Activated B cell treated with CpG ODN at 0.5 μM for 24 hours (primary cell): ENCODE results near the gene TMEM125. TPM values are rescaled to one million over a fixed set of nuclear protein-coding genes. Genes with fewer than 3 reads are reported as not detected.

ENCODE experiments used
- ATAC-seq: fragments of 200-7000 bp; cut with Tn5 transposase; one replicate; pipeline ENCODE4 v1.10.0; 2021; ENCODE audit warnings: low read depth, mild to moderate bottlenecking, moderate library complexity
- CTCF ChIA-PET: fragments of 350-600 bp; sonication (Branson Sonifier 250); formaldehyde crosslinking; loops from one replicate; lab custom pipeline; 2021; ENCODE audit warnings: antibody characterized with exemption; lab: Charles Lee
- POLR2A ChIA-PET: fragments of 350-600 bp; sonication (Branson Sonifier 250); formaldehyde crosslinking; loops from one replicate; lab custom pipeline; 2021; ENCODE audit warnings: antibody characterized with exemption; lab: Charles Lee
- DNase-seq: peaks from one replicate; pipeline ENCODE4 v3.0.0; 2022
- H3K27ac Mint-ChIP-seq: one replicate; pipeline ENCODE4 v1.8.0; 2020; ENCODE audit warnings: mixed read lengths
- H3K27me3 Mint-ChIP-seq: one replicate; pipeline ENCODE4 v1.8.0; 2021; ENCODE audit warnings: mixed read lengths
- H3K36me3 Mint-ChIP-seq: one replicate; pipeline ENCODE4 v1.8.0; 2021; ENCODE audit warnings: low read depth, mixed read lengths
- H3K4me1 Mint-ChIP-seq: one replicate; pipeline ENCODE4 v1.8.0; 2021; ENCODE audit warnings: mixed read lengths
- H3K4me3 Mint-ChIP-seq: one replicate; pipeline ENCODE4 v1.8.0; 2020; ENCODE audit warnings: mild to moderate bottlenecking, mixed read lengths
- H3K9me3 Mint-ChIP-seq: one replicate; pipeline ENCODE4 v1.8.0; 2020; ENCODE audit warnings: mixed read lengths
- intact Hi-C: fragments of 100-400 bp; cut with micrococcal nuclease; formaldehyde crosslinking; loops from one replicate; pipeline ENCODE4 v1.15.1; 2024
- total RNA-seq: library from RNA; stranded (reverse); gene quantifications from 2 replicates; pipeline ENCODE4 v1.2.3, GENCODE V29; 2022
- TF ChIP-seq, protein P1 (sequence below): fragments of 200-600 bp; IDR thresholded peaks from one replicate; pipeline ENCODE4 v1.8.0; 2022; ENCODE audit warnings: antibody characterized with exemption, mild to moderate bottlenecking

The TMEM125 gene
- total RNA-seq, 1 donor from 2014 or later: not detected

DNA sequence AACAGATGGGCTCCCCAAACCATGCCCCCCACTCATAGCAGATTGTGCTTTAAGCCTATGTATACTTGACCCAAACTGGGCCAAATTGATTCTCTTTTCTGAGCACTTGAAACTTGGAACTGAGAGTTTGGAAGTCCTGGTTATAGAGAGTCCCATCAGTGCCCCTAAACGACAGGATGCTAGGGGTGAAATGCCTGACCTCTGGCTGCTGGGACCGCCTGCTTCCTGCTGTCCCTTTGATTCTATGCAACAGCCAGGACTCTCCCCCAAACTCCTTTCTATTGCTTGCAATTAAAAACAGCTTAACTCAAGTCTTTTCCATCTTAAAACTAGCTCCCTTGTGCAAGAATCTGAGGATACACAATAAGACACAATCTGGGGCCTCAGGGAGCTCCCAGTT, 10.9 kb downstream of the TMEM125 start:
- peaks cover 8% of the 10 kb centered on the region for H3K27me3 Mint-ChIP-seq
- H3K4me3 Mint-ChIP-seq: no peak overlapping the region
- DNase-seq (no peak), ATAC-seq (no peak)
- ChIA-PET POLR2A (no interaction called here), CTCF (no interaction called here)
- H3K9me3 Mint-ChIP-seq: no peaks in the 10 kb centered on the region
- H3K36me3 Mint-ChIP-seq: no peaks in the 10 kb centered on the region
- H3K4me1 Mint-ChIP-seq: no peaks in the 10 kb centered on the region
- intact Hi-C loops: no loop called here
- H3K27ac Mint-ChIP-seq: no peak overlapping the region
- TF ChIP-seq, protein P1, sequence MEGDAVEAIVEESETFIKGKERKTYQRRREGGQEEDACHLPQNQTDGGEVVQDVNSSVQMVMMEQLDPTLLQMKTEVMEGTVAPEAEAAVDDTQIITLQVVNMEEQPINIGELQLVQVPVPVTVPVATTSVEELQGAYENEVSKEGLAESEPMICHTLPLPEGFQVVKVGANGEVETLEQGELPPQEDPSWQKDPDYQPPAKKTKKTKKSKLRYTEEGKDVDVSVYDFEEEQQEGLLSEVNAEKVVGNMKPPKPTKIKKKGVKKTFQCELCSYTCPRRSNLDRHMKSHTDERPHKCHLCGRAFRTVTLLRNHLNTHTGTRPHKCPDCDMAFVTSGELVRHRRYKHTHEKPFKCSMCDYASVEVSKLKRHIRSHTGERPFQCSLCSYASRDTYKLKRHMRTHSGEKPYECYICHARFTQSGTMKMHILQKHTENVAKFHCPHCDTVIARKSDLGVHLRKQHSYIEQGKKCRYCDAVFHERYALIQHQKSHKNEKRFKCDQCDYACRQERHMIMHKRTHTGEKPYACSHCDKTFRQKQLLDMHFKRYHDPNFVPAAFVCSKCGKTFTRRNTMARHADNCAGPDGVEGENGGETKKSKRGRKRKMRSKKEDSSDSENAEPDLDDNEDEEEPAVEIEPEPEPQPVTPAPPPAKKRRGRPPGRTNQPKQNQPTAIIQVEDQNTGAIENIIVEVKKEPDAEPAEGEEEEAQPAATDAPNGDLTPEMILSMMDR: no peak

DNA sequence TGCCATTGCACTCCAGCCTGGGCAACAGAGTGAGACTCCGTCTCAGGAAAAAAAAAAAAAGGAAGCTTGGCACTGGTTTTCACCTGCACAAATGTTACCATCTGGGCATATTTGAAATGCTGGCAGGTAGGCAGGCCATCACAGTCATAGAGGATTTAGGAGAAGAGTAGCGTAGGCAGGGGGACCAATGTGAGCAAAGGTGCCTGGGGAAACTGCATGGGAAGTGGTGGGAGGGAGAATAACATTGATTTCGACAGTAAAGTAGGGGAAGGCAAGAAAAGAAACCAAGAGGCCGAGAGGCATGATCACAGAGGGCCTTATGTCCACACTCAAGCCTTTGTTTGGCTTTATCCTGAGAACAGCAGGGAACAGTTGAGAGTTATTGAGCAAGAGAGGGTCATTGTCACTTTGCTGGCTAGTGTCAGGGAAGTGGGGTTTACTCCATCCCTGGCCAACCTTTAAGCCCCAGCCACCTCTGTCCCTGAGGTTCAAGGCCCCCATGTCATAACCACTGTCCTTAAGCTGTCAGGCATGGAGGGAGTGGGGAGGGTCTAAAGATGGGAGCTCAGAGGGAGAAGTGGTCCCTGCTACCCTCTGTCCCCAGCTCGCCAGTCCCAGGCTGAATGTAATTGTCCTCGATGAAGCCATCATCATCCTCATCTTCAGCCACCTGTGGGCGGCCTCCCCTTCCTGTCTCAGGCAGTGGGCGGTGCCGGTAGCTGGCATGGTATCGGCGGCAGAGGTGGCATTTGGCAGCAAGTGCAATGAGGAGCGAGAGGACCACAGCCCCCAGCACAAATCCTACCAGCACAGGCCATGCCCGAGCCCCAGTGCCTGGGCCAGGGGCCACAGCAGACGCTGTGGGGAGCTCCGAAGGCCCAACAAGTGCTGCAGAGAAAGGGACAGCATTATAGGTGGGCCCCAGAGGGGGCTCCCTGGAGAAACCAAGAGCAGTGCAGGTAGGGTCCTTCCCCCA, 12.7 kb downstream of the TMEM125 start:
- no peaks in the 10 kb centered on the region for H3K9me3 Mint-ChIP-seq
- H3K36me3 Mint-ChIP-seq: no peaks in the 10 kb centered on the region
- H3K27me3 Mint-ChIP-seq: peaks cover 13% of the 10 kb centered on the region
- DNase-seq (no peak), ATAC-seq (no peak)
- no peaks in the 10 kb centered on the region for H3K4me1 Mint-ChIP-seq
- ChIA-PET POLR2A (no interaction called here), CTCF (no interaction called here)
- TF ChIP-seq, protein P1: no peak
- H3K4me3 Mint-ChIP-seq: no peak overlapping the region
- H3K27ac Mint-ChIP-seq: no peak overlapping the region
- intact Hi-C loops: no loop called here

DNA sequence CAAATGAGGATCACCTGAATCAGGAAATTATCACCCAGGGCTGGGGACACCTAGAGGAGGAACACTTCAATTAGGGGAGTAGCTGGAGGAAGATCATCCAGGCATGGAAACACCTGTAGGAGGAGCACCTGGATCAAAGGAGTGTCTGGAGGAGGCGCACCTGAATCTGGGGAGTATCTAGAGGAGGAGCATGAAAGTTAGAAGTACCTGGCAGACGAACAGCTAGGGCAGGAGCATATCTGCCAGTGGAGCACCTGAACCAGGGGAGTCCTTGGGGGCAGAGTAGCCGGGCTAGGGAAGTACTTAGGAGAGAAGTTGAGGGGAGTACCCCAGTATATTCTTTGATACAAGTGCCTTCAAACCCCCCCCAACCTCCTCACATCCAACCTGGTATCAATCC, 14.3 kb downstream of the TMEM125 start:
- intact Hi-C loops: no loop called here
- TF ChIP-seq, protein P1: no peak
- ChIA-PET POLR2A (no interaction called here), CTCF (no interaction called here)
- H3K36me3 Mint-ChIP-seq: no peaks in the 10 kb centered on the region
- no peak for DNase-seq
- H3K4me1 Mint-ChIP-seq: no peaks in the 10 kb centered on the region
- peaks cover 13% of the 10 kb centered on the region for H3K27me3 Mint-ChIP-seq
- H3K27ac Mint-ChIP-seq: no peak overlapping the region
- no peak for ATAC-seq
- H3K9me3 Mint-ChIP-seq: no peaks in the 10 kb centered on the region
- no peak overlapping the region for H3K4me3 Mint-ChIP-seq

DNA sequence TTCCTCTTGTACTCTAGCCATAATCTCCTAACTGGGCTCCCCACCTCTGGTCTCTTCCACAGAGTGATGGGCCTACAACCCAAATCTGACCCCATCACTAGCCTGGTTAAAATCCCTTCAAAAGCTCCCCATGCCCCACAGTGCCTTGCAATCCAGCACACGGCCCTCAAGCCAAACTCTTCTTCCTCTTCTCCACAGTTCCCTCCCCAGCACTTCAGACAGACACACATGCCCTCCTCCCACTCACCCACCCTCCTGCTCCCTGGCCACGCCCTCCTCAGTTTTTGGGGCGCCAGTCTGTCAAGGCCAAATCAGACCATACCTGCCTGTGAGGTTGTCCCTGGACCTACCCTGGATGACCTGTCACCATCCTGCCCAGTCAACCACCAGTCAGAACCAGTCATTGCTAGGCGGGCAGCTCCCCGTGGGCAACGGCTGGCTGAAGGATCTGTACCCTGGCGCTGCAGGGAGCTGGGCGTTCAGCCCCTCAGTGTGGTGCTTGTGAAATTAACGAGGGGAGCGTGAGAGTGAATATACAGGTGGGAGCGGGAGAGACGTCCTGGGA, 14.8 kb downstream of the TMEM125 start:
- no peak overlapping the region for H3K4me3 Mint-ChIP-seq
- ChIA-PET CTCF (no interaction called here), POLR2A (no interaction called here)
- H3K27ac Mint-ChIP-seq: no peak overlapping the region
- H3K4me1 Mint-ChIP-seq: no peaks in the 10 kb centered on the region
- H3K9me3 Mint-ChIP-seq: no peaks in the 10 kb centered on the region
- DNase-seq (no peak), ATAC-seq (no peak)
- no peaks in the 10 kb centered on the region for H3K36me3 Mint-ChIP-seq
- H3K27me3 Mint-ChIP-seq: peaks cover 13% of the 10 kb centered on the region
- intact Hi-C loops: no loop called here
- TF ChIP-seq, protein P1: no peak

DNA sequence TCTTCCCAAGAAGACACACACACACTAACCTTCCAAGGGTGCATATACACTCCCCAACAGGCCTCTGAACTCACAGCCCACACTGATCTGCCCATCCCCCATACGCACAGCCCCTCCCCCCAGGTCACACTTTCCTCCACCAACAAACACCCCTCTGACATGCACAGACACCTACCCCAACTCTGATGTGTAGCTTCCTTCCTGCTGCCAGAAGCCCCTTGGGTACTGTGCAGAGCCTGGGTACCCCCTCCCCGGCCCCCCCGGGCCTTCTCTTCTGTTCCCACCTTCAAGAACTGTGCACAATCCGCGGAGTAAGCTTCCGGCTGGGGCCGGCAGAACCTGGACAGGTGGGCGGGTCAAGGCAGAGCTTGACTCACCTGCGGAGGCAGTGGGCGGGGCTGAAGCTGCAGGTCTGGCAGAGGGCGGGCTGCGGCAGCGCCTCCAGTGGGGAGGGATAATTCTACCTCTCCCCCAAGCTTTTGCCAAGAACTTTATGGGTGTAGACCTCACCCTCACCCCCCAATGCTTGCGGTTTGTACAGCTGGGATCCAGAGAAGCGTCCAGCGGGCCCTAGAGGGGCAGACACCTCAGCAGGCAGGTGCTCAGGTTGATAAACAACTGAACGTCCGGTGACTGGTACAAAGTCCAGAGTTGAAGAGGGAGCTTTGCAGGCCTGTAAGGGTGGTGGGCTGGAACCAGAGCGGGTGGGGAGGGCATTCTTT, 15.6 kb downstream of the TMEM125 start, which contains the start of gene C1orf210:
TSS of gene C1orf210 (minus strand) at position 313 of the 722 bp plus-strand sequence. CDS start 2,311 bp downstream, outside the sequence.
- no peaks in the 10 kb centered on the region for H3K9me3 Mint-ChIP-seq
- no peak for DNase-seq
- H3K4me1 Mint-ChIP-seq: no peaks in the 10 kb centered on the region
- TF ChIP-seq, protein P1: no peak
- H3K27ac Mint-ChIP-seq: no peak within 1 kb of the TSS
- intact Hi-C loops: no loop called here
- no peak within 1 kb of the TSS for H3K4me3 Mint-ChIP-seq
- H3K27me3 Mint-ChIP-seq: peaks cover 12% of the 10 kb centered on the region
- ChIA-PET CTCF (no interaction called here), POLR2A (no interaction called here)
- H3K36me3 Mint-ChIP-seq: no peaks in the 10 kb centered on the region
- no peak for ATAC-seq
